HepG2 (cell line): ENCODE measurements around the gene MRPL38. TPM values are rescaled to one million over a fixed set of nuclear protein-coding genes. Genes with fewer than 3 reads are reported as not detected.
A peak's percentile ranks its signal among the peaks of the same experiment; 100 is the strongest.

Experiments used
- ATM ChIP-seq: fragments of 450-650 bp; IDR thresholded peaks from 2 replicates; pipeline ENCODE4 v1.7.1; 2017; ENCODE audit warnings: mild to moderate bottlenecking, borderline replicate concordance
- HNF4A ChIP-seq: sonication (generic); formaldehyde crosslinking; IDR thresholded peaks from 2 replicates; pipeline ENCODE4 v1.4.0; 2020; ENCODE audit warnings: missing genetic modification reagents
- JARID2 ChIP-seq: sonication (generic); formaldehyde crosslinking; IDR thresholded peaks from 2 replicates; pipeline ENCODE4 v1.8.1; 2023; ENCODE audit warnings: missing genetic modification reagents, inconsistent platforms; ENCODE audit not compliant: insufficient replicate concordance
- KDM1A ChIP-seq: IDR thresholded peaks from 2 replicates; pipeline ENCODE4 v1.6.1; 2016; ENCODE audit warnings: missing compliant biosample characterization
- KDM3A ChIP-seq: IDR thresholded peaks from 2 replicates; pipeline ENCODE4 v1.6.1; 2018; ENCODE audit warnings: low read depth, missing compliant biosample characterization
- KDM4B ChIP-seq: sonication (generic); formaldehyde crosslinking; IDR thresholded peaks from 2 replicates; pipeline ENCODE4 v1.4.0; 2020; ENCODE audit warnings: missing genetic modification reagents
- MED8 ChIP-seq: sonication (generic); formaldehyde crosslinking; IDR thresholded peaks from 2 replicates; pipeline ENCODE4 v1.8.1; 2023; ENCODE audit warnings: mild to moderate bottlenecking, missing genetic modification reagents; ENCODE audit not compliant: insufficient replicate concordance
- NFRKB ChIP-seq: fragments of 450-650 bp; IDR thresholded peaks from 2 replicates; pipeline ENCODE4 v1.6.1; 2017
- NR2F1 ChIP-seq, 2 experiments: fragments of 450-650 bp in 1 of 2; formaldehyde crosslinking in 1 of 2; IDR thresholded peaks; 2 replicates each; pipeline versions ENCODE4 v1.5.0 to v1.6.1; 2016 to 2020; ENCODE audit warnings: mild to moderate bottlenecking in 1 of 2, missing compliant biosample characterization in 1 of 2, missing genetic modification reagents in 1 of 2, moderate library complexity in 1 of 2
- SP4 ChIP-seq: sonication (generic); formaldehyde crosslinking; IDR thresholded peaks from 2 replicates; pipeline ENCODE4 v1.8.1; 2023; ENCODE audit warnings: mild to moderate bottlenecking, missing genetic modification reagents
- SYNCRIP ChIP-seq: fragments of 200-400 bp; formaldehyde crosslinking; IDR thresholded peaks from 2 replicates; pipeline ENCODE4 v1.6.1; 2018; ENCODE audit warnings: mild to moderate bottlenecking, low read depth, low read length; ENCODE audit not compliant: insufficient read depth
- TCF12 ChIP-seq, 2 experiments: fragments of 450-650 bp in 1 of 2; sonication (generic) in 1 of 2; formaldehyde crosslinking in 1 of 2; IDR thresholded peaks; 2 replicates each; pipeline versions ENCODE4 v1.6.1 to v1.8.0; 2017 to 2022; ENCODE audit warnings: antibody characterized with exemption in 1 of 2, mild to moderate bottlenecking in 1 of 2, missing genetic modification reagents in 1 of 2, moderate library complexity in 1 of 2
- XBP1 ChIP-seq: sonication (generic); formaldehyde crosslinking; IDR thresholded peaks from 2 replicates; pipeline ENCODE4 v1.5.0; 2020; ENCODE audit warnings: missing genetic modification reagents
- ZNF160 ChIP-seq: sonication (generic); formaldehyde crosslinking; IDR thresholded peaks from 2 replicates; pipeline ENCODE4 v1.8.0; 2022; ENCODE audit warnings: mild to moderate bottlenecking, inconsistent platforms, missing genetic modification reagents
- ZNF274 ChIP-seq: sonication (generic); formaldehyde crosslinking; IDR thresholded peaks from 2 replicates; pipeline ENCODE4 v1.5.1; 2020; ENCODE audit warnings: mild to moderate bottlenecking, missing genetic modification reagents
- ZNF619 ChIP-seq: sonication (generic); formaldehyde crosslinking; IDR thresholded peaks from 2 replicates; pipeline ENCODE4 v1.4.0; 2020; ENCODE audit warnings: mild to moderate bottlenecking, missing genetic modification reagents
- ZNF891 ChIP-seq: sonication (generic); formaldehyde crosslinking; IDR thresholded peaks from 2 replicates; pipeline ENCODE4 v1.5.0; 2020; ENCODE audit warnings: mild to moderate bottlenecking, missing genetic modification reagents
- polyA plus RNA-seq, 8 experiments: library from polyadenylated mRNA; depleted of rRNA in 3 of 8; stranded (reverse) in 7 of 8; unstranded in 1 of 8; fragments of >200 nt; fragmentation: Illumina TruSeq in 4 of 8; extraction: Trizol in 4 of 8; gene quantifications; 2 replicates each; pipeline versions ENCODE4 v1.2.1 to v1.2.3, GENCODE V29; 2011 to 2016; ENCODE audit warnings: low read depth in 4 of 8, missing spikeins in 1 of 8, mixed read lengths in 1 of 8; ENCODE audit not compliant: insufficient read depth in 1 of 8
- total RNA-seq, 5 experiments: library from RNA; depleted of rRNA; stranded (reverse); fragments of >200 nt; fragmentation: Illumina TruSeq; extraction: Trizol; gene quantifications; 2 replicates each; pipeline ENCODE4 v1.2.3, GENCODE V29; 2016; ENCODE audit warnings: low read depth in 1 of 5
- TF ChIP-seq, protein P1 (sequence below): conservative IDR thresholded peaks from 2 replicates; pipeline ENCODE4 v1.6.1; 2018; ENCODE audit warnings: missing genetic modification reagents
- TF ChIP-seq, protein P2 (sequence below): IDR thresholded peaks from 2 replicates; pipeline ENCODE4 v1.6.1; 2012; ENCODE audit warnings: inconsistent platforms
- TF ChIP-seq, protein P3 (sequence below): sonication (generic); formaldehyde crosslinking; IDR thresholded peaks from 2 replicates; pipeline ENCODE4 v1.4.0; 2020; ENCODE audit warnings: missing genetic modification reagents
- TF ChIP-seq, protein P4 (sequence below): sonication (generic); formaldehyde crosslinking; IDR thresholded peaks from 2 replicates; pipeline ENCODE4 v1.4.0; 2020; ENCODE audit warnings: low read depth, mild to moderate bottlenecking, missing genetic modification reagents
- TF ChIP-seq, protein P5 (sequence below): sonication (generic); formaldehyde crosslinking; IDR thresholded peaks from 2 replicates; pipeline ENCODE4 v1.5.0; 2020; ENCODE audit warnings: missing genetic modification reagents, mild to moderate bottlenecking, borderline replicate concordance
- TF ChIP-seq, protein P6 (sequence below): sonication (generic); formaldehyde crosslinking; IDR thresholded peaks from 2 replicates; pipeline ENCODE4 v1.5.0; 2020; ENCODE audit warnings: missing genetic modification reagents

MRPL38 gene
- total and polyA plus RNA-seq, 2 of the 13 experiments (the other 11 are each of a cell fraction or from before 2014, with no cell fraction given): 83.7 to 125 TPM

DNA sequence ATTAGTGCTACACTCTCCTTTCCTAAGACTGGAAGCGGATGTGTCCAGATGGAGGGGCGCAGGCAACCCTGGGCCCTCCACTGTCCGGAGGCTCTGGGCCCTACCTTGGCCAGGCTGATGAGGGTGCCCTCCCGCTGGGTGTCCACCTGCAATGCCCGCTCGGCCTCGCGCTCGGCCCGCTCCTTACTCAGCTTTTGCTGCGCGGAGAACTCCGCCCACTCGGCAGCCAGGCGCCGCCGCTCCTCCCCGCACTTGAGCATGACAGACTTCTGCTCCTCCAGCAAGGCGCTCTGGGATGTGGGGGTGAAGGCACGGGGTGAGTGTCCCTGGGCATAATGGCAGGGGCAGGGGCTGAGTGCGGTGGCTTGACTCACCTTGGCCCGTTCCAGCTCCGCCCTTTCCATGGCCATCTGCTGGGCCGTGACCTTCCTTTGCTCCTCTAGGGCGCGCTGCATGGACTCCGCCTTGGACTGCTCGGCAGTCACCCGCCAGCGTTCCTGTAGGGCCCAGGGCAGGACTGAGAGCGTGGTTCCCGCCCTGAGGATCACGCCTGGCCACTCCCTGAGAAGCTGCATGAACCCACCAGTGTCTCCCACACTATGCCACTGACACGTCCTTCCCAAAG, 10.1 kb upstream of the MRPL38 start (continued):
- TF ChIP-seq, protein P1, sequence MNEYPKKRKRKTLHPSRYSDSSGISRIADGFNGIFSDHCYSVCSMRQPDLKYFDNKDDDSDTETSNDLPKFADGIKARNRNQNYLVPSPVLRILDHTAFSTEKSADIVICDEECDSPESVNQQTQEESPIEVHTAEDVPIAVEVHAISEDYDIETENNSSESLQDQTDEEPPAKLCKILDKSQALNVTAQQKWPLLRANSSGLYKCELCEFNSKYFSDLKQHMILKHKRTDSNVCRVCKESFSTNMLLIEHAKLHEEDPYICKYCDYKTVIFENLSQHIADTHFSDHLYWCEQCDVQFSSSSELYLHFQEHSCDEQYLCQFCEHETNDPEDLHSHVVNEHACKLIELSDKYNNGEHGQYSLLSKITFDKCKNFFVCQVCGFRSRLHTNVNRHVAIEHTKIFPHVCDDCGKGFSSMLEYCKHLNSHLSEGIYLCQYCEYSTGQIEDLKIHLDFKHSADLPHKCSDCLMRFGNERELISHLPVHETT (CRISPR knock-in tag): no peak
- TF ChIP-seq XBP1 (CRISPR knock-in tag): no peak
- TF ChIP-seq, protein P2, sequence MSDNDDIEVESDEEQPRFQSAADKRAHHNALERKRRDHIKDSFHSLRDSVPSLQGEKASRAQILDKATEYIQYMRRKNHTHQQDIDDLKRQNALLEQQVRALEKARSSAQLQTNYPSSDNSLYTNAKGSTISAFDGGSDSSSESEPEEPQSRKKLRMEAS: peak; percentile 32; the same call in 1 of the 2 replicates
- TF ChIP-seq, protein P3, sequence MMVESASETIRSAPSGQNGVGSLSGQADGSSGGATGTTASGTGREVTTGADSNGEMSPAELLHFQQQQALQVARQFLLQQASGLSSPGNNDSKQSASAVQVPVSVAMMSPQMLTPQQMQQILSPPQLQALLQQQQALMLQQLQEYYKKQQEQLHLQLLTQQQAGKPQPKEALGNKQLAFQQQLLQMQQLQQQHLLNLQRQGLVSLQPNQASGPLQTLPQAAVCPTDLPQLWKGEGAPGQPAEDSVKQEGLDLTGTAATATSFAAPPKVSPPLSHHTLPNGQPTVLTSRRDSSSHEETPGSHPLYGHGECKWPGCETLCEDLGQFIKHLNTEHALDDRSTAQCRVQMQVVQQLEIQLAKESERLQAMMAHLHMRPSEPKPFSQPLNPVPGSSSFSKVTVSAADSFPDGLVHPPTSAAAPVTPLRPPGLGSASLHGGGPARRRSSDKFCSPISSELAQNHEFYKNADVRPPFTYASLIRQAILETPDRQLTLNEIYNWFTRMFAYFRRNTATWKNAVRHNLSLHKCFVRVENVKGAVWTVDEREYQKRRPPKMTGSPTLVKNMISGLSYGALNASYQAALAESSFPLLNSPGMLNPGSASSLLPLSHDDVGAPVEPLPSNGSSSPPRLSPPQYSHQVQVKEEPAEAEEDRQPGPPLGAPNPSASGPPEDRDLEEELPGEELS (CRISPR knock-in tag): no peak
- TF ChIP-seq, protein P4, sequence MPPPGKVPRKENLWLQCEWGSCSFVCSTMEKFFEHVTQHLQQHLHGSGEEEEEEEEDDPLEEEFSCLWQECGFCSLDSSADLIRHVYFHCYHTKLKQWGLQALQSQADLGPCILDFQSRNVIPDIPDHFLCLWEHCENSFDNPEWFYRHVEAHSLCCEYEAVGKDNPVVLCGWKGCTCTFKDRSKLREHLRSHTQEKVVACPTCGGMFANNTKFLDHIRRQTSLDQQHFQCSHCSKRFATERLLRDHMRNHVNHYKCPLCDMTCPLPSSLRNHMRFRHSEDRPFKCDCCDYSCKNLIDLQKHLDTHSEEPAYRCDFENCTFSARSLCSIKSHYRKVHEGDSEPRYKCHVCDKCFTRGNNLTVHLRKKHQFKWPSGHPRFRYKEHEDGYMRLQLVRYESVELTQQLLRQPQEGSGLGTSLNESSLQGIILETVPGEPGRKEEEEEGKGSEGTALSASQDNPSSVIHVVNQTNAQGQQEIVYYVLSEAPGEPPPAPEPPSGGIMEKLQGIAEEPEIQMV (CRISPR knock-in tag): no peak
- 0 out of 4 replicates have a peak, but pooled peaks of 1 of the 2 experiments have one; percentile 23 for TF ChIP-seq NR2F1 (CRISPR knock-in tag; IDR thresholded peaks at IDR 0.05)
- TF ChIP-seq, protein P5, sequence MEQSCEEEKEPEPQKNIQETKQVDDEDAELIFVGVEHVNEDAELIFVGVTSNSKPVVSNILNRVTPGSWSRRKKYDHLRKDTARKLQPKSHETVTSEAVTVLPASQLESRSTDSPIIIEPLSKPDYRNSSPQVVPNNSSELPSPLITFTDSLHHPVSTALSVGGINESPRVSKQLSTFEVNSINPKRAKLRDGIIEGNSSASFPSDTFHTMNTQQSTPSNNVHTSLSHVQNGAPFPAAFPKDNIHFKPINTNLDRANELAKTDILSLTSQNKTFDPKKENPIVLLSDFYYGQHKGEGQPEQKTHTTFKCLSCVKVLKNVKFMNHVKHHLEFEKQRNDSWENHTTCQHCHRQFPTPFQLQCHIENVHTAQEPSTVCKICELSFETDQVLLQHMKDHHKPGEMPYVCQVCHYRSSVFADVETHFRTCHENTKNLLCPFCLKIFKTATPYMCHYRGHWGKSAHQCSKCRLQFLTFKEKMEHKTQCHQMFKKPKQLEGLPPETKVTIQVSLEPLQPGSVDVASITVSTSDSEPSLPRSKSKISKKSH (CRISPR knock-in tag): no peak
- no peak for TF ChIP-seq SP4 (CRISPR knock-in tag)
- peak; percentile 30; the same call in 1 of the 2 replicates for TF ChIP-seq HNF4A (CRISPR knock-in tag)
- TF ChIP-seq, protein P6, sequence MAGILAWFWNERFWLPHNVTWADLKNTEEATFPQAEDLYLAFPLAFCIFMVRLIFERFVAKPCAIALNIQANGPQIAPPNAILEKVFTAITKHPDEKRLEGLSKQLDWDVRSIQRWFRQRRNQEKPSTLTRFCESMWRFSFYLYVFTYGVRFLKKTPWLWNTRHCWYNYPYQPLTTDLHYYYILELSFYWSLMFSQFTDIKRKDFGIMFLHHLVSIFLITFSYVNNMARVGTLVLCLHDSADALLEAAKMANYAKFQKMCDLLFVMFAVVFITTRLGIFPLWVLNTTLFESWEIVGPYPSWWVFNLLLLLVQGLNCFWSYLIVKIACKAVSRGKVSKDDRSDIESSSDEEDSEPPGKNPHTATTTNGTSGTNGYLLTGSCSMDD (CRISPR knock-in tag): no peak
- no peak for TF ChIP-seq ZNF619
- no peak for TF ChIP-seq NFRKB
- TF ChIP-seq ZNF160 (CRISPR knock-in tag): no peak
- peak; percentile 26; the same call in 1 of the 2 replicates for TF ChIP-seq ZNF274 (CRISPR knock-in tag)
- no peak for TF ChIP-seq KDM3A
- TF ChIP-seq ATM: no peak
- TF ChIP-seq KDM1A (CRISPR knock-in tag): no peak
- TF ChIP-seq KDM4B (CRISPR knock-in tag): no peak
- TF ChIP-seq MED8 (CRISPR knock-in tag): no peak
- TF ChIP-seq ZNF891 (CRISPR knock-in tag): 0 out of 2 replicates have a peak, but pooled peaks have one; percentile 55
- TF ChIP-seq TCF12 (IDR thresholded peaks at IDR 0.05): no peak
- no peak for TF ChIP-seq TCF12 (CRISPR knock-in tag; IDR thresholded peaks at IDR 0.05)
- TF ChIP-seq JARID2 (CRISPR knock-in tag): no peak
- TF ChIP-seq SYNCRIP: no peak
